HCT116 (cell line): ENCODE measurements around the gene LILRB3. TPM values are rescaled to one million over a fixed set of nuclear protein-coding genes. Genes with fewer than 3 reads are reported as not detected.

Experiments
- ATAC-seq: fragments of 200-7000 bp; cut with Tn5 transposase; 2 replicates; pipeline ENCODE4 v1.9.1; 2020; ENCODE audit warnings: mild to moderate bottlenecking, moderate library complexity
- BruUV-seq: library from RNA; stranded (reverse); fragments of 400-500 nt; replicated peaks from 2 replicates; lab custom pipeline; 2021; lab: Mats Ljungman, UMichigan
- CTCF ChIA-PET: fragments of 300-600 bp; sonication (Branson Sonifier 250); formaldehyde crosslinking; loops from one replicate; lab custom pipeline; 2021; ENCODE audit warnings: antibody characterized with exemption; lab: Charles Lee
- POLR2A ChIA-PET: fragments of 300-600, 350-600 bp; sonication (Branson Sonifier 250); formaldehyde crosslinking; loops from one replicate; lab custom pipeline; 2021; ENCODE audit warnings: antibody characterized with exemption; lab: Charles Lee
- RAD21 ChIA-PET, 2 experiments: fragments of 300-600 bp; sonication (Branson Sonifier 250); formaldehyde crosslinking; loops; one replicate each; lab custom pipeline; 2023; ENCODE audit warnings: low total read pairs in 2 of 2; ENCODE audit not compliant: uncharacterized antibody in 2 of 2, unreplicated experiment in 2 of 2, low non-redundant PET in 1 of 2; lab: Charles Lee
- DNase-seq: peaks from one replicate; pipeline ENCODE4 v3.0.0-alpha.2; 2010; ENCODE audit warnings: low read depth, low spot score
- H2AFZ ChIP-seq: fragments of 200-600 bp; shearing (Covaris generic), sonication (generic); 2 replicates; pipeline ENCODE4 v1.6.1; 2017; ENCODE audit warnings: low read depth, mixed run types, mixed read lengths, antibody characterized with exemption, low read length; ENCODE audit not compliant: poor library complexity, severe bottlenecking
- H3K27ac ChIP-seq: 2 replicates; pipeline ENCODE4 v1.5.1; 2012; ENCODE audit warnings: low read depth, low read length
- H3K27me3 ChIP-seq: fragments of 200-600 bp; sonication (generic); 2 replicates; pipeline ENCODE4 v1.6.1; 2016; ENCODE audit warnings: mixed run types, low read length, mixed read lengths; ENCODE audit not compliant: insufficient read depth
- H3K36me3 ChIP-seq, 2 experiments: fragments of 200-500 bp in 1 of 2; fragments of 200-600 bp in 1 of 2; sonication (Bioruptor generic) in 1 of 2; sonication (generic) in 1 of 2; 2 replicates each; pipeline versions ENCODE4 v1.5.1 to v1.6.1; 2014 to 2016; ENCODE audit warnings: low read length in 2 of 2, inconsistent platforms in 1 of 2, mixed read lengths in 1 of 2, mixed run types in 1 of 2; ENCODE audit not compliant: insufficient read depth in 2 of 2, control insufficient read depth in 1 of 2
- H3K4me1 ChIP-seq, 2 experiments: fragments of 200-600 bp in 1 of 2; sonication (generic) in 1 of 2; 2 replicates each; pipeline versions ENCODE4 v1.5.1 to v1.6.1; 2012 to 2017; ENCODE audit warnings: low read length in 2 of 2, inconsistent platforms in 1 of 2, mild to moderate bottlenecking in 1 of 2, mixed read lengths in 1 of 2, mixed run types in 1 of 2, moderate library complexity in 1 of 2; ENCODE audit not compliant: insufficient read depth in 2 of 2, control insufficient read depth in 1 of 2
- H3K4me2 ChIP-seq: fragments of 200-600 bp; sonication (generic); 2 replicates; pipeline ENCODE4 v1.6.1; 2017; ENCODE audit warnings: mixed run types, low read length, mixed read lengths
- H3K4me3 ChIP-seq, 2 experiments: fragments of 200-600 bp in 1 of 2; sonication (generic) in 1 of 2; replicated peaks in 1 of 2; 2 replicates each; pipeline ENCODE4 v1.5.1; 2011 to 2016; ENCODE audit warnings: low read length in 2 of 2, control low read depth in 1 of 2, low read depth in 1 of 2, mild to moderate bottlenecking in 1 of 2, mixed read lengths in 1 of 2, mixed run types in 1 of 2
- H3K79me2 ChIP-seq: fragments of 200-600 bp; sonication (generic); 2 replicates; pipeline ENCODE4 v1.6.1; 2017; ENCODE audit warnings: mild to moderate bottlenecking, mixed run types, low read length, moderate library complexity, mixed read lengths; ENCODE audit not compliant: insufficient read depth
- H3K9ac ChIP-seq: fragments of 200-600 bp; sonication (generic); 2 replicates; pipeline ENCODE4 v1.6.1; 2016; ENCODE audit warnings: low read length, mixed read lengths
- H3K9me2 ChIP-seq: fragments of 200-600 bp; sonication (generic), shearing (Covaris generic); 2 replicates; pipeline ENCODE4 v1.6.1; 2017; ENCODE audit warnings: mixed run types, mild to moderate bottlenecking, moderate library complexity; ENCODE audit not compliant: insufficient read depth
- H3K9me3 ChIP-seq, 2 experiments: fragments of 200-500 bp in 1 of 2; fragments of 200-600 bp in 1 of 2; sonication (Bioruptor generic) in 1 of 2; sonication (generic) in 1 of 2; 2 replicates each; pipeline ENCODE4 v1.6.1; 2014 to 2017; ENCODE audit warnings: low read length in 2 of 2, mixed read lengths in 2 of 2, inconsistent platforms in 1 of 2, low read depth in 1 of 2, mild to moderate bottlenecking in 1 of 2, mixed run types in 1 of 2, moderate library complexity in 1 of 2; ENCODE audit not compliant: control insufficient read depth in 1 of 2, insufficient read depth in 1 of 2
- H4K20me1 ChIP-seq: fragments of 200-600 bp; sonication (generic), shearing (Covaris generic); 2 replicates; pipeline ENCODE4 v1.6.1; 2017; ENCODE audit warnings: mixed run types, mild to moderate bottlenecking, moderate library complexity; ENCODE audit not compliant: insufficient read depth
- ATF3 ChIP-seq: IDR thresholded peaks from 2 replicates; pipeline ENCODE4 v1.6.1; 2012
- CBX3 ChIP-seq: IDR thresholded peaks from 2 replicates; pipeline ENCODE4 v1.6.1; 2012; ENCODE audit warnings: low read depth
- CEBPB ChIP-seq: IDR thresholded peaks from 2 replicates; pipeline ENCODE4 v1.6.1; 2012; ENCODE audit warnings: low read depth
- CTCF ChIP-seq, 3 experiments: fragments of 200-600 bp in 1 of 3; sonication (generic) in 1 of 3; IDR thresholded peaks in 2 of 3; conservative IDR thresholded peaks in 1 of 3; 2 replicates each; pipeline ENCODE4 v1.5.1; 2012 to 2017; ENCODE audit warnings: low read depth in 2 of 3, low read length in 2 of 3, antibody characterized with exemption in 1 of 3, borderline replicate concordance in 1 of 3, control low read depth in 1 of 3, mild to moderate bottlenecking in 1 of 3, mixed read lengths in 1 of 3, mixed run types in 1 of 3, moderate library complexity in 1 of 3; ENCODE audit not compliant: insufficient read depth in 1 of 3
- EGR1 ChIP-seq: IDR thresholded peaks from 2 replicates; pipeline ENCODE4 v1.6.1; 2012; ENCODE audit warnings: low read depth
- ELF1 ChIP-seq: IDR thresholded peaks from 2 replicates; pipeline ENCODE4 v1.6.1; 2012; ENCODE audit warnings: low read depth, borderline replicate concordance
- EZH2 ChIP-seq: fragments of 200-600 bp; sonication (generic); IDR thresholded peaks from 2 replicates; pipeline ENCODE4 v1.6.1; 2017; ENCODE audit warnings: antibody characterized with exemption, mixed run types
- FOSL1 ChIP-seq: IDR thresholded peaks from 2 replicates; pipeline ENCODE4 v1.6.1; 2012; ENCODE audit warnings: low read depth
- JUND ChIP-seq: IDR thresholded peaks from 2 replicates; pipeline ENCODE4 v1.6.1; 2012
- POLR2A ChIP-seq: IDR thresholded peaks from 2 replicates; pipeline ENCODE4 v1.7.0; 2011; ENCODE audit warnings: borderline replicate concordance; ENCODE audit not compliant: insufficient read depth, insufficient read length; ENCODE audit errors: extremely low read depth
- POLR2AphosphoS5 ChIP-seq: IDR thresholded peaks from 2 replicates; pipeline ENCODE4 v1.6.1; 2011; ENCODE audit warnings: mild to moderate bottlenecking, low read depth, low read length, moderate library complexity
- SIN3A ChIP-seq: IDR thresholded peaks from 2 replicates; pipeline ENCODE4 v1.6.1; 2012; ENCODE audit warnings: low read depth
- TCF7L2 ChIP-seq: IDR thresholded peaks from 2 replicates; pipeline ENCODE4 v1.7.0; 2011; ENCODE audit warnings: borderline replicate concordance, inconsistent platforms; ENCODE audit not compliant: insufficient read depth, insufficient read length; ENCODE audit errors: extremely low read depth
- YY1 ChIP-seq: IDR thresholded peaks from 2 replicates; pipeline ENCODE4 v1.6.1; 2011; ENCODE audit warnings: low read length, low read depth, moderate library complexity, mild to moderate bottlenecking; ENCODE audit not compliant: insufficient replicate concordance; ENCODE audit errors: extremely low read depth
- ZBTB33 ChIP-seq: IDR thresholded peaks from 2 replicates; pipeline ENCODE4 v1.6.1; 2011; ENCODE audit warnings: mild to moderate bottlenecking, low read length, moderate library complexity; ENCODE audit not compliant: insufficient replicate concordance; ENCODE audit errors: extremely low read depth
- ZNF274 ChIP-seq: fragments of 200-500 bp; sonication (Bioruptor generic); IDR thresholded peaks from 2 replicates; pipeline ENCODE4 v1.6.1; 2014; ENCODE audit warnings: mild to moderate bottlenecking, low read depth, low read length, inconsistent platforms
- intact Hi-C: fragments of 100-400 bp; cut with micrococcal nuclease; formaldehyde crosslinking; loops from 2 replicates; pipeline ENCODE4 v1.10.0; 2022
- total RNA-seq: library from RNA; stranded (reverse); gene quantifications from one replicate; pipeline ENCODE4 v1.2.1, GENCODE V29; 2021; ENCODE audit not compliant: unreplicated experiment

Gene LILRB3
- total RNA-seq, 1 experiment from 2014 or later: 0.12 TPM

- DNase-seq: no peak
- Histone ChIP-seq H3K27me3 (no peaks in the 10 kb centered on the region), H3K4me1 (peaks cover 2 to 6% of the 10 kb centered on the region in 2 experiments; a peak in 2 of 4 replicates), H3K4me3 (no peak overlapping the region), H3K9me2 (no peaks in the 10 kb centered on the region), H3K27ac (no peak overlapping the region), H3K9me3 (no peaks in the 10 kb centered on the region), H3K4me2 (no peak overlapping the region), H2AFZ (no peak overlapping the region), H3K9ac (no peak overlapping the region), H4K20me1 (no peaks in the 10 kb centered on the region), H3K79me2 (no peaks in the 10 kb centered on the region), H3K36me3 (peaks cover 13 to 25% of the 10 kb centered on the region in 2 experiments; a peak in 3 of 4 replicates)
- ATAC-seq: peak; percentile 79
- CTCF ChIA-PET: no interaction called here
- POLR2A ChIA-PET: interaction anchor here (1.5 kb wide), 1 partner anchor 11 kb away, joined by 4 read pairs; the partner anchor contains the start of gene MBOAT7
- BruUV-seq: no TSS peak
- no peak for TF ChIP-seq POLR2A
- TF ChIP-seq ZBTB33: no peak
- TF ChIP-seq CBX3: no peak
- TF ChIP-seq CTCF (IDR thresholded peaks at IDR 0.05 in 2 of 3, conservative IDR thresholded peaks at IDR 0.05 in 1 of 3; ENCODE audit: borderline replicate concordance in 1 of 3, insufficient read depth in 1 of 3, low read depth in 2 of 3, low read length in 2 of 3): no peak
- no peak for TF ChIP-seq ELF1
- TF ChIP-seq YY1: no peak
- TF ChIP-seq EZH2: no peak
- no peak for TF ChIP-seq SIN3A
- TF ChIP-seq TCF7L2: no peak
- TF ChIP-seq POLR2AphosphoS5: no peak
- TF ChIP-seq EGR1: no peak
- no peak for TF ChIP-seq CEBPB
- TF ChIP-seq ATF3: no peak
- no peak for TF ChIP-seq FOSL1
- TF ChIP-seq JUND: no peak
- TF ChIP-seq ZNF274: no peak
- RAD21 ChIA-PET: no interaction called here
- intact Hi-C loops: no loop called here
Measured at GRCh38 chr19:54178581-54179261, 44.1 kb downstream of the LILRB3 start.
